A673 (cell line): Measurements from ENCODE around the gene SH3TC1. TPM values are rescaled to one million over a fixed set of nuclear protein-coding genes. Genes with fewer than 3 reads are reported as not detected.

ENCODE experiments used
- BruUV-seq: library from RNA; stranded (reverse); fragments of 400-500 nt; replicated peaks from 2 replicates; lab custom pipeline; 2021; lab: Mats Ljungman, UMichigan
- CTCF ChIA-PET: fragments of 300-600 bp; sonication (Branson Sonifier 250); formaldehyde crosslinking; loops from one replicate; lab custom pipeline; 2022; ENCODE audit warnings: antibody characterized with exemption; lab: Charles Lee
- POLR2A ChIA-PET: fragments of 300-600 bp; sonication (Branson Sonifier 250); formaldehyde crosslinking; loops from one replicate; lab custom pipeline; 2022; ENCODE audit warnings: antibody characterized with exemption; ENCODE audit not compliant: low non-redundant PET; lab: Charles Lee
- DNase-seq: peaks from one replicate; pipeline ENCODE4 v3.0.0-alpha.2; 2015; ENCODE audit warnings: low spot score
- H3K27ac ChIP-seq: fragments of 200-600 bp; sonication (generic); 2 replicates; pipeline ENCODE4 v1.5.1; 2016; ENCODE audit warnings: mixed run types, low read depth, mild to moderate bottlenecking, mixed read lengths, antibody characterized with exemption, low read length; ENCODE audit not compliant: poor library complexity, severe bottlenecking
- H3K27me3 ChIP-seq: fragments of 200-600 bp; sonication (generic); replicated peaks from 2 replicates; pipeline ENCODE4 v1.6.1; 2017; ENCODE audit warnings: mixed run types, low read depth, mild to moderate bottlenecking, mixed read lengths, antibody characterized with exemption, low read length; ENCODE audit not compliant: insufficient read depth, poor library complexity
- H3K36me3 ChIP-seq: fragments of 200-600 bp; sonication (generic); 2 replicates; pipeline ENCODE4 v1.6.1; 2016; ENCODE audit warnings: mixed run types, mild to moderate bottlenecking, mixed read lengths, antibody characterized with exemption, low read length; ENCODE audit not compliant: insufficient read depth, poor library complexity, severe bottlenecking
- H3K4me1 ChIP-seq: fragments of 200-600 bp; sonication (generic); 2 replicates; pipeline ENCODE4 v1.6.1; 2017; ENCODE audit warnings: mixed run types, mild to moderate bottlenecking, mixed read lengths, antibody characterized with exemption, low read length; ENCODE audit not compliant: insufficient read depth, poor library complexity, severe bottlenecking
- H3K4me3 ChIP-seq: fragments of 200-600 bp; sonication (generic); 2 replicates; pipeline ENCODE4 v1.5.1; 2016; ENCODE audit warnings: low read depth, mixed run types, mild to moderate bottlenecking, mixed read lengths, low read length; ENCODE audit not compliant: poor library complexity, severe bottlenecking
- H3K9me3 ChIP-seq: fragments of 200-600 bp; sonication (generic); 2 replicates; pipeline ENCODE4 v1.6.1; 2016; ENCODE audit warnings: mixed run types, low read depth, mild to moderate bottlenecking, mixed read lengths, antibody characterized with exemption, low read length; ENCODE audit not compliant: poor library complexity, severe bottlenecking
- CTCF ChIP-seq: fragments of 300-800, 200-600 bp; sonication (generic); conservative IDR thresholded peaks from 2 replicates; pipeline ENCODE4 v1.5.1; 2017; ENCODE audit warnings: low read depth, mild to moderate bottlenecking, antibody characterized with exemption, low read length, moderate library complexity, mixed read lengths
- EZH2 ChIP-seq: fragments of 200-600 bp; sonication (generic); IDR thresholded peaks from 2 replicates; pipeline ENCODE4 v1.6.1; 2017; ENCODE audit warnings: borderline replicate concordance, low read depth, mild to moderate bottlenecking, mixed read lengths, antibody characterized with exemption, low read length; ENCODE audit not compliant: poor library complexity, severe bottlenecking
- intact Hi-C: fragments of 100-400 bp; cut with micrococcal nuclease; formaldehyde crosslinking; loops from one replicate; pipeline ENCODE4 v1.10.0; 2022; ENCODE audit not compliant: unreplicated experiment
- total RNA-seq: library from RNA; stranded (reverse); gene quantifications from 2 replicates; pipeline ENCODE4 v1.2.3, GENCODE V29; 2021

The SH3TC1 gene
- total RNA-seq, 1 experiment from 2014 or later = 0.71 TPM

- Histone ChIP-seq H3K36me3 (no peaks in the 10 kb centered on the region), H3K4me1 (peaks cover 11% of the 10 kb centered on the region), H3K4me3 (no peak overlapping the region), H3K27ac (peak overlapping the region; percentile 65), H3K9me3 (no peaks in the 10 kb centered on the region), H3K27me3 (no peaks in the 10 kb centered on the region)
- ChIA-PET POLR2A (no interaction called here), CTCF (no interaction called here)
- intact Hi-C loops = no loop called here
- DNase-seq = no peak
- TF ChIP-seq EZH2 = no peak
- TF ChIP-seq CTCF = no peak
- BruUV-seq = no TSS peak
Measured at GRCh38 chr4:8220661-8221450, 21.8 kb downstream of the SH3TC1 start.

- peaks cover 17% of the 10 kb centered on the region for H3K4me1 ChIP-seq
- no peak for TF ChIP-seq EZH2
- TF ChIP-seq CTCF = no peak
- ChIA-PET CTCF (interaction anchor here (0.5 kb wide), 1 partner anchor 11 kb away, joined by 5 read pairs; no protein-coding TSS in a partner anchor), POLR2A (no interaction called here)
- peak; percentile 76 for DNase-seq
- H3K4me3 ChIP-seq = no peak overlapping the region
- no peaks in the 10 kb centered on the region for H3K9me3 ChIP-seq
- no peaks in the 10 kb centered on the region for H3K36me3 ChIP-seq
- H3K27ac ChIP-seq = peak overlapping the region; percentile 71
- intact Hi-C loops = no loop called here
- no peaks in the 10 kb centered on the region for H3K27me3 ChIP-seq
- BruUV-seq = no TSS peak
Measured at GRCh38 chr4:8221476-8221875, 22.4 kb downstream of the SH3TC1 start.

DNA sequence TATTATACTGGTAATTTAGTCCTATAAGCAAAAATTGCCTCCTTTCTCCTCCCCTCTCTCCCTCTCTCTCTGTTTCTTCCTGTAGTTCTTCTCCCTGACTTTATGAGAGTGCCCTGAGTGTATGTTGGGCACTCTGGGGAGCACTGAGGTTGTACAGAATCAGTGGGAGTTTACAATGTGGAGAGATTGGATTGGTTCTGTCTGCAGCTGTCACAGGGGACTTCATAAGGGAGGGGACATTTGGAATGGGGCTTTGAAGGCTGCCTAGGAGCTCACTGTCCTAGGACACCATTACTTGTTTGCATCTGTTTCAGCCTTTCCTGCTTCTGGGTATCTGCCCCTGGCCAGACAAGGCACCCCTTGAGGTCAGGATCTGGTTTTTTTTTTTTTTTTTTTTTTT, 22.9 kb downstream of the SH3TC1 start:
- peak overlapping the region; percentile 71 for H3K27ac ChIP-seq
- H3K4me3 ChIP-seq = no peak overlapping the region

More for the DNA sequence above, 22.9 kb downstream of the SH3TC1 start:
- no peaks in the 10 kb centered on the region for H3K27me3 ChIP-seq
- POLR2A ChIA-PET = no interaction called here
- H3K9me3 ChIP-seq = no peaks in the 10 kb centered on the region
- CTCF ChIA-PET = interaction anchor here (0.5 kb wide), 1 partner anchor 11 kb away, joined by 5 read pairs; no protein-coding TSS in a partner anchor
- no peak for DNase-seq
- TF ChIP-seq CTCF = no peak
- TF ChIP-seq EZH2 = no peak
- H3K4me1 ChIP-seq = peaks cover 21% of the 10 kb centered on the region
- intact Hi-C loops = no loop called here
- H3K36me3 ChIP-seq = no peaks in the 10 kb centered on the region
- no TSS peak for BruUV-seq
